Measurements from ENCODE around the gene PCK2. TPM values are rescaled to one million over a fixed set of nuclear protein-coding genes. Genes with fewer than 3 reads are reported as not detected.

Gene PCK2
- total RNA-seq, 1 donor from 2014 or later: 590 TPM

GRCh38 chr14:24150567-24150966, 56.5 kb downstream of the PCK2 start:
- DNase-seq (ENCODE audit: low spot score) (no peak), ATAC-seq (no peak)

GRCh38 chr14:24150993-24151392, 56.9 kb downstream of the PCK2 start:
- no peak for ATAC-seq
- no peak for DNase-seq (ENCODE audit: low spot score)

- no peak for ATAC-seq
- no peak for DNase-seq (ENCODE audit: low spot score)
Observed at GRCh38 chr14:24151404-24152080, 57.4 kb downstream of the PCK2 start.

Other genes with a start within 250 kb of the PCK2 start
- gene DHRS4, start 140.5 kb upstream of the PCK2 start, total RNA-seq: 59.0 TPM
- gene DHRS4L2, start 105.4 kb upstream of the PCK2 start, total RNA-seq: 46.4 TPM
- 2.0 TPM for gene CARMIL3, start 42.3 kb upstream of the PCK2 start, total RNA-seq
- 0.40 TPM for gene CPNE6, start 22.7 kb upstream of the PCK2 start, total RNA-seq
- gene DCAF11, start 20.5 kb downstream of the PCK2 start, total RNA-seq: 212 TPM
- 3.5 TPM for gene NRL, start 20.6 kb downstream of the PCK2 start, total RNA-seq
- 34.9 TPM for gene FITM1, start 36.3 kb downstream of the PCK2 start, total RNA-seq
- 98.1 TPM for gene PSME1, start 41.9 kb downstream of the PCK2 start, total RNA-seq
- 24.2 TPM for gene EMC9, start 47.3 kb downstream of the PCK2 start, total RNA-seq
- 124 TPM for gene PSME2, start 52.3 kb downstream of the PCK2 start, total RNA-seq
- 28.6 TPM for gene RNF31, start 53.2 kb downstream of the PCK2 start, total RNA-seq
- gene IRF9, start 67.0 kb downstream of the PCK2 start, total RNA-seq: 25.1 TPM
- gene REC8, start 77.8 kb downstream of the PCK2 start, total RNA-seq: 2.6 TPM
- 20.2 TPM for gene IPO4, start 94.5 kb downstream of the PCK2 start, total RNA-seq
- 47.1 TPM for gene TM9SF1, start 101.1 kb downstream of the PCK2 start, total RNA-seq
- gene TSSK4, start 111.4 kb downstream of the PCK2 start, total RNA-seq: 0.35 TPM
- gene CHMP4A, start 119.2 kb downstream of the PCK2 start, total RNA-seq: 14.4 TPM
- 5.0 TPM for gene MDP1, start 121.8 kb downstream of the PCK2 start, total RNA-seq
- 66.7 TPM for gene NEDD8, start 138.1 kb downstream of the PCK2 start, total RNA-seq
- gene GMPR2, start 138.6 kb downstream of the PCK2 start, total RNA-seq: 30.3 TPM
- gene TINF2, start 148.3 kb downstream of the PCK2 start, total RNA-seq: 24.2 TPM
- gene TGM1, start 168.9 kb downstream of the PCK2 start, total RNA-seq: 1.8 TPM
- gene RABGGTA, start 177.3 kb downstream of the PCK2 start, total RNA-seq: 15.8 TPM
- 91.0 TPM for gene DHRS1, start 205.5 kb downstream of the PCK2 start, total RNA-seq
- 17.2 TPM for gene NOP9, start 205.5 kb downstream of the PCK2 start, total RNA-seq
- gene CIDEB, start 213.7 kb downstream of the PCK2 start, total RNA-seq: 216 TPM
- 6.9 TPM for gene LTB4R2, start 215.8 kb downstream of the PCK2 start, total RNA-seq
- 7.2 TPM for gene LTB4R, start 217.2 kb downstream of the PCK2 start, total RNA-seq
- gene ADCY4, start 240.8 kb downstream of the PCK2 start, total RNA-seq: 5.5 TPM
- gene RIPK3, start 245.7 kb downstream of the PCK2 start, total RNA-seq: 0.68 TPM

Data from left lobe of liver (tissue), 2 donors.